BJ (cell line): ENCODE results near the gene MSL2. TPM values are rescaled to one million over a fixed set of nuclear protein-coding genes. Genes with fewer than 3 reads are reported as not detected.

Source experiments
- CTCF ChIA-PET: fragments of 350-600 bp; formaldehyde crosslinking; extraction: SDS; loops from one replicate; lab custom pipeline; 2021; ENCODE audit warnings: antibody characterized with exemption, inconsistent platforms; lab: Yijun Ruan, JAX
- POLR2A ChIA-PET: fragments of 300-600 bp; sonication (Branson Sonifier 250); formaldehyde crosslinking; extraction: SDS; loops from one replicate; lab custom pipeline; 2021; ENCODE audit warnings: antibody characterized with exemption; lab: Charles Lee
- DNase-seq: peaks from one replicate; pipeline ENCODE4 v3.0.0-alpha.2; 2011; ENCODE audit warnings: low read depth
- H3K27me3 ChIP-seq: 2 replicates; pipeline ENCODE4 v1.6.0; 2011; ENCODE audit warnings: low read length; ENCODE audit not compliant: control insufficient read depth, insufficient read depth
- H3K36me3 ChIP-seq: 2 replicates; pipeline ENCODE4 v1.5.1; 2011; ENCODE audit warnings: low read length; ENCODE audit not compliant: control insufficient read depth, insufficient read depth
- H3K4me3 ChIP-seq: 2 replicates; pipeline ENCODE4 v1.5.1; 2011; ENCODE audit warnings: low read depth, mild to moderate bottlenecking, control low read depth, low read length
- CTCF ChIP-seq: IDR thresholded peaks from 2 replicates; pipeline ENCODE4 v1.5.1; 2011; ENCODE audit warnings: low read depth, mild to moderate bottlenecking, control low read depth, inconsistent platforms, low read length, moderate library complexity; ENCODE audit not compliant: insufficient read depth
- polyA plus RNA-seq: library from polyadenylated mRNA; depleted of rRNA; stranded (reverse); fragments of >200 nt; gene quantifications from 2 replicates; pipeline ENCODE4 v1.2.3, GENCODE V29; 2011

The MSL2 gene
- polyA plus RNA-seq, 1 experiment, result 2.7 TPM

DNA sequence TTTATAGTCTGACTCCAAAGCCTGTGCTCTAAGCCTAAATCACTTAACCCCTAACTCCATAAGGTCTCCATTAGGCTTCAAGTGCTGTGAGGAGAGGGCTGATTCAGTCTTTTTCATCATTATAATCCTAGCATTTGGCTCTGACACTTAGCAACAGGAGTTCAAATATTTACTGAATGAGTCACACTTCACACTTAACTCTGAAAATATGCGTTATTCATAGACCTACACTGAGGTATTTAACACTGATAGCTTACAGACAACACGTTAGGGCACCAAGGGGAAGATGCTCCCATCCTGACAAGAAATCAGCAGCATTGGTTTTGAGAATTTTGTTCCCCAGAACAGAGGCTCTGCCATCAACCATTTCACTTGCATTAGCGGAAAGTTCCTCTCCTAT, 53.5 kb downstream of the MSL2 start:
- Histone ChIP-seq H3K4me3 (no peak overlapping the region), H3K27me3 (no peaks in the 10 kb centered on the region), H3K36me3 (peaks cover 2% of the 10 kb centered on the region)
- no peak for TF ChIP-seq CTCF
- DNase-seq, result peak; percentile 71
- ChIA-PET CTCF (interaction anchor here (0.5 kb wide), 1 partner anchor 50 kb away, joined by 3 read pairs; no protein-coding TSS in a partner anchor), POLR2A (interaction anchor here (0.6 kb wide), 1 partner anchor 56 kb away, joined by 3 read pairs; no protein-coding TSS in a partner anchor)

DNA sequence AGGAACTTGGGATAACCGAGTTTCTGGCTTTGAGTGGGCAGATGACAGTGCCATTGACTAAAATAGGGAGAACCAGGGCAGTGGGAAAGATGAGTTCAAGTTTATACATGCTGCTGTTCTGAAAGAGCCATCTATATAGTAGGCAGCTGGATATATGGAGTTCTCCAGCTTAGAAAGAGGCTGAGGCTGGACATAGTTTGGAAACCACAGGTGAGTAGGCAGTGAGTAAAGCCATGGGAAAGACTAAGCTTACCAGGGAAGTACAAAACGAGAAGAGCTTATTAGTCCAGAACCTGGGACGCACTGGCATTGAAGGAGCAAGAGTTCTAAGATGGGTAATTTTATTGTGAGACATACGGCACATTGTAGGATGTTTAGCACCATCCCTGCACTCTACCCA, 54.2 kb downstream of the MSL2 start:
- DNase-seq, result no peak
- Histone ChIP-seq H3K36me3 (peaks cover 2% of the 10 kb centered on the region), H3K27me3 (no peaks in the 10 kb centered on the region), H3K4me3 (no peak overlapping the region)
- no peak for TF ChIP-seq CTCF
- ChIA-PET POLR2A (no interaction called here), CTCF (no interaction called here)

DNA sequence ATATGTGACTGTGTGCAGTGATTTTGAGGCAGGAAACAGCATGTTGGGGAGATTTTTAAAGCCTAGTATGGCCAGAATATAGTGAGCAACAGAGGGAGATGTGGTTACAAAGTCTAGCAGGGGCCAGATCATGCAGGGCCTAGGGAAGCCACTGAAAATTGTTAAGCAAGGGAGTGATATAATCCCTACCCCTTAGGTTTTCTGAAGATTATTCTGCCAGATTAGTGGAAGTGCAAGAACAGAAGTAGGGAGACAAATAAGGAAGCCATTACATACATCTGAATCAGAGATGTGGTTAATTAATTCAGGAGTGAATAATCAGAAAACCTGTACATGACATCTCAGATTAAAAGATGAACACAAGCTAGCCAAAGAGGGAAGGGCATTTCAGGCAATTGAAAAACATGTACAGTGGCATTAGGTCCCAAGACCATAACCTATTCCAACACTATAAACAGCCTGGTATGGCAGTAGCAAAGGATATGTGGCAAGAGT, 54.8 kb downstream of the MSL2 start:
- TF ChIP-seq CTCF, result no peak
- H3K36me3 ChIP-seq, result peaks cover 2% of the 10 kb centered on the region
- H3K4me3 ChIP-seq, result no peak overlapping the region
- H3K27me3 ChIP-seq, result no peaks in the 10 kb centered on the region
- ChIA-PET CTCF (no interaction called here), POLR2A (no interaction called here)
- no peak for DNase-seq

GRCh38 chr3:136136454-136136853, 59.7 kb downstream of the MSL2 start:
- DNase-seq, result no peak
- H3K36me3 ChIP-seq, result 0 out of 2 replicates have a peak, but pooled peaks cover 2% of the 10 kb centered on the region
- H3K4me3 ChIP-seq, result no peak overlapping the region
- no peaks in the 10 kb centered on the region for H3K27me3 ChIP-seq
- ChIA-PET CTCF (interaction anchor here (0.9 to 1.0 kb wide), 2 partner anchors 16 to 45 kb away, joined by 3 read pairs; no protein-coding TSS in a partner anchor), POLR2A (no interaction called here)
- TF ChIP-seq CTCF, result no peak

DNA sequence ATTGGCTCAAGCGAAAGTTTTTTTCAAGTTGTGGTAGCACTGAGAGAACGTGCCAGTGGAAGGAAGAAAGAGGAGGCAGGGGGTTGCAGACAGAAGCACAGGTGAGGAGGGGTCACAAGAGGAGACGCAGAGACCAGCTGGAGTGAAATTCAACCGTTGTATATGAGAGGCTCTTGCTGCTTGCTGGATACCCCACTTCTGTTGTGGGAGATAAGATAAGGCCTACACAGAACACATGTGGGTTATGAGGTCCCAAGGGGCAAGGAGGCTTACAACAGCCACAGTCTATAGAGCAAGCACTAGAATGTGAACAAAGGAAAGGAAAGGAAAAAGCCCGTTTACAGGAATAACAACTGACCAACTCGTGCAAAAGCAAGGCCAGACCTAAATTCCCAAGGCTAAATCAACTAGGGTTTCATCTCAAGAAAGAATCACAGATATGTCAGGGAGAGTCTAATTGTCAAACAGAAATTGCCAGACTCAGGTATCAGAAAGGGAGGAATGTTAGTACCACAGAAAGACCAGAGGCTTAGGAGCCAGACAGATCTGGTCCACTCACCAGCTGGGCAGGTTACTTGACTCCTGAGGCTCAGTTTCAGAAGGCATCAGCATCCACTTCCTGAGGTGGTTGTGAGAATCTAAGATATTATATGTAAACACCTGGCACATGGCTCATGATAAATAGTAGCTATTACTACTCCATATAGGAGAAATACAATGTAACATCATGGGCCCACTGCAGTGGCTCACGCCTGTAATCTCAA, 60.9 kb downstream of the MSL2 start:
- ChIA-PET CTCF (no interaction called here), POLR2A (no interaction called here)
- no peak for TF ChIP-seq CTCF
- Histone ChIP-seq H3K27me3 (no peaks in the 10 kb centered on the region), H3K4me3 (no peak overlapping the region), H3K36me3 (0 out of 2 replicates have a peak, but pooled peaks cover 2% of the 10 kb centered on the region)
- DNase-seq, result no peak
